Endodermal cell (in vitro differentiated cells): ENCODE data around the gene PFN2. TPM values are rescaled to one million over a fixed set of nuclear protein-coding genes. Genes with fewer than 3 reads are reported as not detected.

Source experiments
- DNase-seq: peaks from one replicate; pipeline ENCODE4 v3.0.0-alpha.2; 2017
- H3K27ac ChIP-seq: 2 replicates; pipeline ENCODE4 v1.5.1; 2013; ENCODE audit warnings: mild to moderate bottlenecking, low read depth, low read length, moderate library complexity
- H3K27me3 ChIP-seq: 2 replicates; pipeline ENCODE4 v1.6.1; 2013; ENCODE audit warnings: mild to moderate bottlenecking, low read length, moderate library complexity; ENCODE audit not compliant: insufficient read depth, control insufficient read depth, poor library complexity, severe bottlenecking
- H3K36me3 ChIP-seq: 2 replicates; pipeline ENCODE4 v1.7.0; 2013; ENCODE audit warnings: mild to moderate bottlenecking, low read length, moderate library complexity; ENCODE audit not compliant: control insufficient read depth, insufficient read depth
- H3K4me1 ChIP-seq: one replicate; pipeline ENCODE4 v1.7.0; 2013; ENCODE audit warnings: low read length; ENCODE audit not compliant: control insufficient read depth, insufficient read depth
- H3K4me3 ChIP-seq: 2 replicates; pipeline ENCODE4 v1.5.1; 2013; ENCODE audit warnings: mild to moderate bottlenecking, low read length, moderate library complexity
- H3K9ac ChIP-seq: 2 replicates; pipeline ENCODE4 v1.6.1; 2013; ENCODE audit warnings: mild to moderate bottlenecking, low read length, moderate library complexity; ENCODE audit not compliant: poor library complexity, severe bottlenecking; ENCODE audit errors: extremely low read depth
- H3K9me3 ChIP-seq: 2 replicates; pipeline ENCODE4 v1.6.1; 2013; ENCODE audit warnings: mild to moderate bottlenecking, low read length, moderate library complexity; ENCODE audit not compliant: control insufficient read depth
- H3K27ac Mint-ChIP-seq: 2 replicates; pipeline ENCODE4 v1.8.0; 2020; ENCODE audit warnings: mixed read lengths
- H3K27me3 Mint-ChIP-seq: 2 replicates; pipeline ENCODE4 v1.8.0; 2021; ENCODE audit warnings: mild to moderate bottlenecking, mixed read lengths; ENCODE audit not compliant: insufficient read depth
- H3K36me3 Mint-ChIP-seq: 2 replicates; pipeline ENCODE4 v1.8.0; 2020; ENCODE audit warnings: low read depth, mixed read lengths
- H3K4me1 Mint-ChIP-seq: 2 replicates; pipeline ENCODE4 v1.8.0; 2020; ENCODE audit warnings: mixed read lengths
- H3K4me3 Mint-ChIP-seq: 2 replicates; pipeline ENCODE4 v1.8.0; 2020; ENCODE audit warnings: mild to moderate bottlenecking, moderate library complexity, mixed read lengths
- H3K9me3 Mint-ChIP-seq: 2 replicates; pipeline ENCODE4 v1.8.0; 2020; ENCODE audit warnings: mild to moderate bottlenecking, mixed read lengths
- CTCF ChIP-seq: fragments of 200-600 bp; sonication (generic); conservative IDR thresholded peaks from 2 replicates; pipeline ENCODE4 v1.5.0; 2021; ENCODE audit warnings: antibody characterized with exemption, mild to moderate bottlenecking
- WGBS, 2 experiments: methylation state at CpG; one replicate each; pipeline versions ENCODE4 v1.1.5 to v1.1.7; 2013; ENCODE audit warnings: missing lambda C conversion rate in 2 of 2, mixed read lengths in 1 of 2; ENCODE audit not compliant: insufficient coverage in 1 of 2, insufficient read length in 1 of 2; 5-methylcytosine and 5-hydroxymethylcytosine counted together
- total RNA-seq, 2 donors: library from RNA; stranded (reverse); fragmentation: NEBNext Ultra II Directional in 1 of 2; extraction: Animal tissue kit (Norgen Biotek cat#: 25700) in 1 of 2; gene quantifications; 2 replicates in 1 of 2; 3 replicates in 1 of 2; pipeline ENCODE4 v1.2.1, GENCODE V29; 2021

The PFN2 gene
- total RNA-seq, 2 donors from 2014 or later, result 144 to 157 TPM

- no peak overlapping the region for H3K4me3 Mint-ChIP-seq
Observed at GRCh38 chr3:150000641-150001040, 29.9 kb upstream of the PFN2 start.

GRCh38 chr3:149999421-149999820, 28.7 kb upstream of the PFN2 start:
- H3K9me3 ChIP-seq, result peaks cover 14% of the 10 kb centered on the region
- H3K27me3 ChIP-seq, result no peaks in the 10 kb centered on the region
- Mint-ChIP-seq H3K36me3 (no peaks in the 10 kb centered on the region), H3K27ac (no peak overlapping the region), H3K4me1 (no peaks in the 10 kb centered on the region), H3K27me3 (no peaks in the 10 kb centered on the region), H3K9me3 (peaks cover 14% of the 10 kb centered on the region), H3K4me3 (no peak overlapping the region)
- H3K9ac ChIP-seq, result no peak overlapping the region
- no peaks in the 10 kb centered on the region for H3K36me3 ChIP-seq
- no peak overlapping the region for H3K4me3 ChIP-seq
- WGBS, 2 experiments, result 92 to 98% methylated on average over 3 to 4 of the region's 4 CpGs
- H3K4me1 ChIP-seq, result no peaks in the 10 kb centered on the region
- TF ChIP-seq CTCF, result no peak
- DNase-seq, result no peak
- H3K27ac ChIP-seq, result no peak overlapping the region

More at GRCh38 chr3:150000641-150001040, 29.9 kb upstream of the PFN2 start:
- Histone ChIP-seq H3K4me3 (no peak overlapping the region), H3K36me3 (no peaks in the 10 kb centered on the region), H3K9me3 (peaks cover 2% of the 10 kb centered on the region), H3K27me3 (no peaks in the 10 kb centered on the region), H3K27ac (no peak overlapping the region), H3K9ac (no peak overlapping the region), H3K4me1 (peaks cover under 1% of the 10 kb centered on the region)
- no peaks in the 10 kb centered on the region for H3K27me3 Mint-ChIP-seq
- H3K9me3 Mint-ChIP-seq, result peaks cover 4% of the 10 kb centered on the region
- no peak for DNase-seq
- H3K4me1 Mint-ChIP-seq, result peaks cover 2% of the 10 kb centered on the region
- H3K36me3 Mint-ChIP-seq, result no peaks in the 10 kb centered on the region
- no peak for TF ChIP-seq CTCF
- no peak overlapping the region for H3K27ac Mint-ChIP-seq

- no peaks in the 10 kb centered on the region for H3K4me1 ChIP-seq
- H3K9ac ChIP-seq, result no peak overlapping the region
- Mint-ChIP-seq H3K27ac (no peak overlapping the region), H3K9me3 (peaks cover 18% of the 10 kb centered on the region), H3K4me3 (no peak overlapping the region), H3K4me1 (no peaks in the 10 kb centered on the region), H3K36me3 (no peaks in the 10 kb centered on the region), H3K27me3 (no peaks in the 10 kb centered on the region)
- no peak for DNase-seq
- no peak overlapping the region for H3K4me3 ChIP-seq
- WGBS, 2 experiments, result 67% methylated on average over 1 of the region's 1 CpG; no CpG with 5 or more reads in 1 of the 2 experiments
- no peaks in the 10 kb centered on the region for H3K36me3 ChIP-seq
- peaks cover 18% of the 10 kb centered on the region for H3K9me3 ChIP-seq
- no peaks in the 10 kb centered on the region for H3K27me3 ChIP-seq
- TF ChIP-seq CTCF, result no peak
- H3K27ac ChIP-seq, result no peak overlapping the region
Observed at GRCh38 chr3:149998946-149999345, 28.3 kb upstream of the PFN2 start.
